ENCODE measurements around the gene IQCB1. TPM values are rescaled to one million over a fixed set of nuclear protein-coding genes. Genes with fewer than 3 reads are reported as not detected.

Gene IQCB1
- total and polyA plus RNA-seq, 10 of the 15 experiments (the other 5 are each of a cell fraction or from before 2014, with no cell fraction given) = 36.0 to 69.4 (median 48.9) TPM

DNA sequence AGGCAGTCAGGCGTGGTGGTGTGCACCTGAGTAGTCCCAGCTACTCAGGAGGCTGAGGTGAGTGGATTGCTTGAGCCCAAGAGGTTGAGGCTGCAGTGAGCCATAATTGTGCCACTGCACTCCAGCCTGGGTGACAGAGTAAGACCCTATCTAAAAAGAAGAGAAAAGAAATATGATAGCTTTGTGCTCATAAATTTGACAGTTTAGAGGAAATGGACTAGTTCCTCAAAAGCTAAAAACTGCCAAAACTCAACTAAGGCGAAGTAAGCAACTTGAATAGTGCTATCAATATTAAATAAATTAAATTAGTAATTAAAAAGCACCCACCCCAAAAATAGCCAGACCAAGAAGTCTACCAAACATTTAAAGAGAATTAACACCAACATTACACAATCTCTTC is 34.9 kb upstream of the IQCB1 start:
- ChIA-PET CTCF (no interaction called here), POLR2A (no interaction called here), SMC1A (ENCODE audit: uncharacterized antibody, unreplicated experiment) (interaction anchor here (0.6 to 1.1 kb wide), 3 partner anchors 10 to 175 kb away, joined by 3 to 4 read pairs (median 3); no protein-coding TSS in a partner anchor), RAD21 (ENCODE audit: unreplicated experiment) (interaction anchor here (1.1 kb wide), 1 partner anchor 488 kb away, joined by 3 read pairs; no protein-coding TSS in a partner anchor)
- TF ChIP-seq IKZF1 (conservative IDR thresholded peaks at IDR 0.05) (no peak), RBBP5 (conservative IDR thresholded peaks at IDR 0.05) (no peak), ZBED1 (IDR thresholded peaks at IDR 0.05; ENCODE audit: borderline replicate concordance) (no peak), HSF1 (IDR thresholded peaks at IDR 0.05; ENCODE audit: low read depth, low read length) (no peak), BCLAF1 (IDR thresholded peaks at IDR 0.05) (no peak), ASH2L (IDR thresholded peaks at IDR 0.05; ENCODE audit: borderline replicate concordance, low read depth) (no peak), NR2C2 (IDR thresholded peaks at IDR 0.05; ENCODE audit: borderline replicate concordance, control insufficient read depth, insufficient read length, low read depth) (no peak), ESRRA (IDR thresholded peaks at IDR 0.05; ENCODE audit: low read length) (no peak), SIX5 (IDR thresholded peaks at IDR 0.05; ENCODE audit: low read depth, low read length, severe bottlenecking) (no peak), RAD21 (IDR thresholded peaks at IDR 0.05; ENCODE audit: insufficient read depth, low read depth, low read length) (no peak), SMC3 (IDR thresholded peaks at IDR 0.05; ENCODE audit: borderline replicate concordance, low read length) (no peak), POLR2A (IDR thresholded peaks at IDR 0.05; ENCODE audit: low read depth, low read length) (no peak)
- FAIRE-seq (no peak), DNase-seq (ENCODE audit: low read depth, low spot score) (no peak), ATAC-seq (no peak)
- H2AFZ ChIP-seq (ENCODE audit: control insufficient read depth, low read depth, low read length) = no peak overlapping the region
- H3K9me3 ChIP-seq (replicated peaks; ENCODE audit: control insufficient read depth, insufficient read depth, low read length) = no peaks in the 10 kb centered on the region
- no peak overlapping the region for H3K27ac ChIP-seq (ENCODE audit: control insufficient read depth, insufficient read depth)
- in situ Hi-C loops (cut with MboI) = no loop called here
- no peak overlapping the region for H3K4me2 ChIP-seq (ENCODE audit: control insufficient read depth, insufficient read depth)
- no peaks in the 10 kb centered on the region for H3K79me2 ChIP-seq (ENCODE audit: control insufficient read depth, insufficient read depth, low read length)
- peaks cover 4 to 22% of the 10 kb centered on the region in 2 experiments for H3K36me3 ChIP-seq (ENCODE audit: control insufficient read depth in 2 of 2, insufficient read depth in 2 of 2, low read length in 1 of 2)
- H3K4me3 ChIP-seq = no peak overlapping the region
- no peaks in the 10 kb centered on the region for H4K20me1 ChIP-seq (ENCODE audit: control insufficient read depth, insufficient read depth)
- intact Hi-C loops (cut with micrococcal nuclease; ENCODE audit: unreplicated experiment) = loop anchor here (10.0 kb wide), 1 partner anchor 325 kb away; the partner anchor contains the start of gene POLQ
- no peak overlapping the region for H3K9ac ChIP-seq (ENCODE audit: control insufficient read depth, insufficient read depth, low read length)
- 70% methylated on average over 2 of the region's 2 CpGs for WGBS (ENCODE audit: insufficient coverage, insufficient replicate concordance, low lambda C conversion rate, missing lambda C conversion rate)
- H3K4me1 ChIP-seq (ENCODE audit: control insufficient read depth, insufficient read depth, low read length) = no peaks in the 10 kb centered on the region
- no peaks in the 10 kb centered on the region for H3K27me3 ChIP-seq (replicated peaks in 1 of 2; ENCODE audit: control insufficient read depth in 2 of 2, insufficient read depth in 2 of 2, low read length in 1 of 2)
- no TSS peak for BruUV-seq (replicated peaks)

All from GM12878 (cell line).